ENCODE data around the gene BMPER.
A peak's percentile ranks its signal among the peaks of the same experiment; 100 is the strongest.

The BMPER gene

DNA sequence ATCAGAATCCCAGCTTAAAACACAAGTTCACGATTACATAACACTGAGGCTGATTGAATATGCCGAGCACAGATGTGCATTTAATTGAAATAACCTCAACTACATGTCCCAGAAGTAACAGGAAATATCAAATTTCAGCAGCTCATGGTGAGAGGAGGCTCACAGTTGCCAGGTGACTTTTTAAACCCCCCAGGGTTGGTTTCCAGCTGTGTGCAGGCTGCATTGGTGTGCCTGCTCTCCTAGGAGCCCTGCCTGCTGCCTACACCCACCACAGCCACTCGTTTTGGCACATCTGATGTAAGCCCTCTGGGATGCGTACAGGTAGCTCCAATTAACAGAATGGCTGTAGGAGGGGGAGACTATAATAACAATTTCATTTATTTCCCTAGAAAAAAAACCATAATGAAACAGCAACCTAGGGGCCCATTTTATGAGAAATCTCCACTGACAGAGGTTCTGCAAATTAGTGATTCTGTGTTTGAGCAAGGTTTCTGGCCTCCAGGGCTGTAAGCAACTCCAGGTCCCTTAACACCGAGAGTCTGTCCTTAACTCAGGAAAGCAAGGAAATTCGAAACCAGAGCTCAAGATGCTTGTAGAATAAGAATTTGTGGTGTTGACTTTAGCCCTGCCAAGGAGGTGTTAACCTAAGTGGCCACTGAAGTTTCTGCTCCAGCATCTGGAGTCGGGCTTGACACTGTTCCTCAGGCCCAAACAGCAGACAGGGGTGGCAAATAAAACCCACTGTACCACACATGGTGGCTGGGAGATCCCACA is 161.9 kb downstream of the BMPER start:
- peak; percentile 1 for DNase-seq

DNA sequence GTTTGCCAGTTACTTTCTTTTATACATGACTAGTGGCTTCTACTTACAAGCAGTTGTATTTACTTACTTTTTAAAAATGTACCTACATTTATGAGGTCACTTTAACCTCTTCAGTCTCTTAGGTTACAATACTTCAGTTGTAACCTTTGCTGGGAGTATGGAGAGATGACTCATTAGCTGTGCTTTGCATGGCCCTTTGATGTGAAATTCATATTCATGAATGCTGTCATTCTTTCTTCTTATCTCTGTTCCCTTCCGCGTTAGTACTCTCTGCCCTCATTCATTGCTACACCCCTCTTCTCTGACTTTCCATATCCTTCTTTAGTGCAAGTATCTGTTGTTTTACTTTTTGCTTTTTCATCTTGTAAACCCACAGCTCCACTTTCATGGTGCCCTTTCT is 164.3 kb downstream of the BMPER start:
- no peak for DNase-seq

- DNase-seq = no peak
These were observed 165.4 kb downstream of the BMPER start for GRCh38 chr7:34070511-34071323.

- DNase-seq = no peak
These were observed 168.3 kb downstream of the BMPER start for GRCh38 chr7:34073676-34074075.

GRCh38 chr7:34074421-34074820 is 169.1 kb downstream of the BMPER start:
- no peak for DNase-seq

GRCh38 chr7:34075523-34076370 is 170.4 kb downstream of the BMPER start:
- DNase-seq = no peak

GRCh38 chr7:34077168-34077567 is 171.8 kb downstream of the BMPER start:
- DNase-seq = no peak

GRCh38 chr7:34078864-34079263 is 173.5 kb downstream of the BMPER start:
- DNase-seq = no peak

DNA sequence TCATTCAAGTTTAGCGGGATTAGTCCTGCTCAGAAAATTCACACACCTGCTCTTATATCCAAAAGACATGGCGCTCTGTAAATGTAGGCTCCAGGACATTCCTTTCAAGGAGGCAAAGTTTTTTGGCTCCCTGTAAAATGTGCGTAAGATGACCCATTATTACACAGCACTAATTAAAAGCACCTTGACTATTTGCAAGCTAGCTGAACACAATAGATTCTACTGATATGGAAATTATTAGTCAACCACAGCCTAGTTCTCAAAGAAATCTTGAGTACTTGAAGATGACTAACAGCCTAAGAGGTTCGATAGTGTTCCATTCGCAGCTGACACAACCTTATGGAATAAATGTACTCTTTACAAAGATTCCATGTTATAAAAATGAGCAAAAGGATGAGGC is 175.2 kb downstream of the BMPER start:
- no peak for DNase-seq

DNA sequence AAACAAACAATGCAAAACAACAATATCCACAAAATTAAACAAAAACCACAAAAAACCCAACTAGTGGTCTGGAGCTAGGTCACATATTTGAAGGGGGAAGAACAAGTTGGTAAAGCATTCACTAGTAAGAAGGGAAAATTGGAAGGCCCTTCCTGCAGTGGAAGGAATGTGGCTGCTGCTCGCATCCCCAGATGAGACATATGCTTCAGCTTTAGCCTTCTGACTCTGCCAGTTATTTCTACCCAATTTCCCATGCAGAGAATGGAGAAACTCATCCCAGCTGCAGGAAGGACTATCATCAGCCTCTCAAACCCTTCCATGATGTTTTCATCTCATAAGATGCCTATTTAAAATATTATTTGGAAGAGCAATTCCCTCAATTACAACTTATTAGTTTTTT is 176.6 kb downstream of the BMPER start:
- no peak for DNase-seq

- DNase-seq = no peak
These were observed 178.1 kb downstream of the BMPER start for GRCh38 chr7:34083440-34083839.

- DNase-seq = no peak
These were observed 179.3 kb downstream of the BMPER start for GRCh38 chr7:34084651-34085050.

DNA sequence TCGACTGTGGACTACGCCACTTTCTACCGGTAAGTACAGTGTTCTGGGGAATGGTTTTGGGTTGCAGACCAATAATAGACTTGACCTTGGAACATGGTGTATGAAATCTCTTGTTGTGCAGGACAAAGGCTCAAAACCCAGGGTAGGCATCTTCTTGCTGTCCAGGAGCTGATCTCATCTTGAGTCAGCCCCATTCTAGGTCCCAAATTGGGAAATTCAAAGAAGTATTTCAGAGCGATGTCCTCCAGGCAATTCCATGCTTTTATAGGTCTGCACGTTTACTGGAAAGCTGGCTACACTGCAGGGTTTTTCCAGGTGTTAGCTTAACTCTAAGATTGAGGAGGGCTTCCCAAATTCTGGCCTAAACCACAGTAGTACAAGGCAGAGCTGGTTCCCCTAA is 180.7 kb downstream of the BMPER start:
- DNase-seq = no peak

- DNase-seq = no peak
These were observed 181.6 kb downstream of the BMPER start for GRCh38 chr7:34086981-34087380.

DNA sequence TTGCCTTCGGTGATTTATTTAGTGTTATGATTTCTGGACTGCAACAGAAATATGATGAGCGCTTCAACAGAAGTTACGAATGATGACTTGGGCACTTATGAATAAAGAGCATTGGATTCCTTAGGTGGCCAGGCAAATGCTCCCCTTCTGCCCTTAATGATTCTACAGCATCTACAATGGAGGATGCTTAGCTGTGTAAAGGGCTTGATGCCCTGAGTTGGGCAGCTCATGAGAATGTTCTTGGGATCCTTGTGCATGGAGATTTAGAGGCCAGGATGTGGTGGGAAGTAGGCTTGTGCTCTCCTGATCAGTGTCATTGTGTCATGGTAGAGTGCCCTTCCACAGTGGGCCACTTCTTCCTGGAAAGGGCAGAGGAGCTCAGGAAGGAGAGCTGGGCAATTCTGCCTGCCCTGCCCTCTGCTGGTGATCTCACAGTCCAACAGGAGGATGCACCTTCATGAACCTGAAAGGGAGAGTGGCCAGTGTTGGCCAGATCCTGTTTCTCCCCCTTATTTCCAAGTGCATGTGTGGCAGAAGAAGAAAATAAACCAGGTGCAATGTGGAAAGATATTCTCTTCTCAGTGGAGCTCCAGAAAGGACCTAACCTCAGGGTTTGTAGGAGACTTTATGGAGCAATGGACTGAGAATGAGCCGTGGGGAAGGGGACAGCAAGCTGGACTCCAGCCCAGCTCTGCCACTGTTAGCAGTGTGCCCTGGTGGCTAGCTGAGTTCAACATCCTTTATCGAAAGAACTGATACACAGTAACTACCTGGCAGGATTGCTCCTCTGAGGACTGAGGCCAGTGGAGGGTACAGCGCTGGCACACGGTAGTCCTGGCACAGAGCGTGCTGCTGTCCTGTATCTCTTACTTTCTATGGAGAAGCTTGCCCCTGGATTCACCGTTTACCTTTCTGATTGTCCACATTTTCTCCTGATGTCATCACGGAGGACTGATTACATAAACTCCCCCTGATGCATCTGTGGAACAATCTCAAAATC is 182.9 kb downstream of the BMPER start:
- DNase-seq = no peak

DNA sequence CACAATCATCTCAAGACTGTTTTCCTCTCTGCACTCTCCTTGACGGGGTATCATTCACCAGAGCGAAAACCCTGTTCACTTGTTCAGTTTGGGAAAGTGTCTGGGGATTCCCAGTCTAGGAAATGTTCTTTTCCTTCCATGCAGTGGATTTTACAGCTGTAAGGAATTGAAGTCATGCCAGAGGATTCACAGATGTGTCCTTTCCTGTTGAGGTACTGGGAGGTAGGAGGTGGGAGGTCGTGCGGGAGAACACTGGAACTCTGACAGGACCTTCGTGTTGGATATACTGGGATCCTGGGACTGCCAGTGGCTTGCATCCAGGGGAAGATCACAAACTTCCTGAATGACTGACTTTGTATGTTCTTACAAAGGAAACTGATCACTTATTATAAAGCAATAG is 185.5 kb downstream of the BMPER start:
- DNase-seq = no peak

DNA sequence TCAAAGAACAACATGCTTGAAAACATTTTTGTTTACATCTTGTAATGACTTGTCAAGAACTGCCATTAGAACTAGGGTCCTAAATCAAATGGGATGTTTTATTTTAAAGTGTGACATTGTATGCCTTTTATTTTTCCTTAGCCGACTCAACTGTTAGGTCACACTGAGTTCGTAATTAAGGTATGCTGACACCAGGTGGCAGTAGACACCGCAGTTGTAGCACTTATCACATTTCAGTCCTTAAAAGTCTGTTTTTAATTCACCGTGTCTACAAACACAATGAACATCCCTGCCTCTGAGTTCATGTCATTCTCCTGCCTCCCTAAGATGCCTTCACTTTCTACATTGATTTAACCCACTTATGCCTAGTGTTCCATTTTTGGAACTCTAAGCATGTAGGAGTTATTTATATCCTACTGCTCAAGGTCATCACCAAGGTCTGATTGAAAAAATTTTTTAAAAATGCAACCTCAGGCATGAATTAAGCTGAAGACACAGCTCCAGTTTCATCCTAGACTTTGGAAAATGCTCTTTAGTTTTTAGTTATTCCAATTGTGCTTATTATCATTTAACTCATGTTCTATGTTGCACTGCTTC is 186.1 kb downstream of the BMPER start:
- DNase-seq = no peak

- no peak for DNase-seq
These were observed 187.9 kb downstream of the BMPER start for GRCh38 chr7:34093276-34093675.

DNA sequence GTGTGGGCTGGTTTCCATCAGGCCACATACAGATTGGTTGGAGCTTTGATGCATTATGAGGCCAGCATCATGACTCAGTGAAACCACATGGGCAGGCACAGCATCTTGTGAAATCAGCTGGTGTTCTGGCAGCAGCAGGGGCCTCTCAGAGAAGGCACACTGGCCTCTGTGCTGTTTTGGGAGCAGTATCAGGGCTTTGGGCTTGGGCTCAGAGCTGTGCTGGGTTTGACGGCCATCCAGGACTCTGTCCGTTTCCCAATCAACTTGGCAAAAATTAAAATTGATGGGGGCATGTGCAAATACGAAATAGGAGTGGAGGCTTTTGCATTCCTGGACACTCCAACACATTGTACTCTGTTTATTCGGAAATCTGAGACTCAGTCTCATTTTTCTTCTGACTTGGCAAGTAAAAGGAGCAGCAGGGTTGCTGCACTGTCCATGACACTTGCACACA is 190.9 kb downstream of the BMPER start:
- no peak for DNase-seq

DNA sequence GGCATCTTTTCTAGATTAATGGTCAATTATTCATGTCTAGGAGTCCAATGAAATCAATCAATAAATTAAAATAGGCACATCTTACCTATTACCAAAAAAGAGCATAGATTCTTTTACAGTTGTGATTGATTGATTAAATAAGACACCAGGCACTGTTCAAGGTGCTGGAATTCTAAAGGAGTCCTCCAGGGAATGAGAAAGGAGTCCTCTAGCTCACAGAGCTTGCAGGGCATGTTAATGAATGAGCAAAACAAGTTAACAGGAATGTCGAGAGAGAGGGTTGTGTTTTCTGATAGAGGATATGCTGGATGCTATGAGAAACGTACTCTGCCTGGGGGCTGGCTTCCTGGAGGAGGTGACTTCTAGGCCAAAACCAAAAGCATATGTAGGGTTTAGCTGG is 191.4 kb downstream of the BMPER start:
- DNase-seq = no peak

DNA sequence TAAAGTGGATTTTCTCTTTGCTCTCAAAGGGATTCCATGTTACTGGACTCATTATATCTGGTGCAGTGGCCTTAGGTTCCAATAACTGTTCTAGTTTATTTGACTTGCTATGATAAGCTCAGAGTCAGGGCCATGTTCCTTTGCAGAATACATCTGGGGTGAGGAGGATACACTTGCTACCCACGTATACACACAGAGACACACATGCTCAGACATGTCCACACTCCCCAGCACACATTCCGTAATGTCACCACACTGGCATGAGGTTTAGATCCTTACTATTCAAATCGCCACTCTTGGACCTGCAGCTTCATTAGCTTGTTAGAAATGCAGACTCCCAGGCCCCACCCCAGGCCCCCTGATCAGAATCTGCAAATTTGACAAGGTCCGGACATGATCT is 195.3 kb downstream of the BMPER start:
- no peak for DNase-seq

DNA sequence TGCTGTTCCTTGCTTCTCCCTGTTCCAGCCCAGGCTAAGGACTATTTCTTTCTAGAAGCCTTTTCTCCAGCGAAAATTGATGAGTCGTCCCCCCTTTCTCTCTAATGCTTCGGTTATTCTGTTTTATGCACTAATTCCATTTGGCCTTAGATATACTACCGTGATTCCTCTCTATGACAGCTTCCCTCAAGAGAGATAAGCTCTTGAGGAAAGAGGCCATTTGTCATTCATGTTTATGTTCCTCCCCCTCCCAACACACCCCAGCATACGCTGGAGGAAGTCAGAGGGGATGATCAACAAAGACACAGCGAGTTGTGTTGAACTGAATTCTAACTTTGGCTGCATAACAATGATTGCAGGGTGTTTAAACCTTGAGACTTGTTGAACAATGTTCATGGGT is 198.8 kb downstream of the BMPER start:
- DNase-seq = no peak
